IMR-90 (cell line): ENCODE results near the gene DLG4. TPM values are rescaled to one million over a fixed set of nuclear protein-coding genes. Genes with fewer than 3 reads are reported as not detected.

Source experiments
- ATAC-seq: fragments of 200-7000 bp; cut with Tn5 transposase; 2 replicates; pipeline ENCODE4 v1.9.1; 2020; ENCODE audit warnings: low read depth, mild to moderate bottlenecking, moderate library complexity
- Bru-seq: library from RNA; stranded (reverse); fragments of 400-500 nt; gene quantifications from one replicate; lab custom pipeline; 2021; lab: Mats Ljungman, UMichigan
- BruChase-seq, 2 experiments: library from RNA; stranded (reverse); fragments of 400-500 nt; gene quantifications; one replicate each; lab custom pipeline; 2021; lab: Mats Ljungman, UMichigan
- BruUV-seq: library from RNA; stranded (reverse); fragments of 400-500 nt; replicated peaks from 2 replicates; lab custom pipeline; 2021; lab: Mats Ljungman, UMichigan
- CTCF ChIA-PET: fragments of 300-600 bp; formaldehyde crosslinking; extraction: SDS; loops from one replicate; lab custom pipeline; 2021; ENCODE audit warnings: antibody characterized with exemption; lab: Yijun Ruan, JAX
- POLR2A ChIA-PET: fragments of 300-600 bp; sonication (Branson Sonifier 250); formaldehyde crosslinking; loops from one replicate; lab custom pipeline; 2022; ENCODE audit warnings: antibody characterized with exemption; ENCODE audit not compliant: unreplicated experiment; lab: Charles Lee
- DNase-seq: peaks from one replicate; pipeline ENCODE4 v3.0.0; 2013
- H2AFZ ChIP-seq: replicated peaks from 2 replicates; pipeline ENCODE3; 2013; ENCODE audit warnings: low read length, mild to moderate bottlenecking; ENCODE audit not compliant: poor library complexity
- H2AK5ac ChIP-seq: 2 replicates; pipeline ENCODE4 v1.6.1; 2013; ENCODE audit warnings: low read depth, low read length, inconsistent platforms
- H2AK9ac ChIP-seq: replicated peaks from 2 replicates; pipeline ENCODE3; 2013; ENCODE audit warnings: mild to moderate bottlenecking, low read depth, low read length, moderate library complexity; ENCODE audit not compliant: poor library complexity
- H2BK120ac ChIP-seq: 2 replicates; pipeline ENCODE4 v1.6.1; 2013; ENCODE audit warnings: low read depth, low read length, inconsistent platforms
- H2BK15ac ChIP-seq: 3 replicates; pipeline ENCODE4 v1.6.1; 2013; ENCODE audit warnings: low read depth, low read length, inconsistent platforms
- H2BK20ac ChIP-seq: 2 replicates; pipeline ENCODE4 v1.6.1; 2013; ENCODE audit warnings: low read depth, mild to moderate bottlenecking, inconsistent platforms, low read length, moderate library complexity
- H2BK5ac ChIP-seq: 2 replicates; pipeline ENCODE4 v1.6.1; 2013; ENCODE audit warnings: mild to moderate bottlenecking, low read depth, low read length, inconsistent platforms; ENCODE audit not compliant: poor library complexity, severe bottlenecking
- H3K14ac ChIP-seq: replicated peaks from 2 replicates; pipeline ENCODE4 v1.6.1; 2013; ENCODE audit warnings: low read depth, low read length, inconsistent platforms
- H3K18ac ChIP-seq: 2 replicates; pipeline ENCODE4 v1.6.1; 2013; ENCODE audit warnings: low read depth, low read length, control low read depth
- H3K23ac ChIP-seq: 2 replicates; pipeline ENCODE4 v1.6.1; 2013; ENCODE audit warnings: low read depth, low read length, inconsistent platforms
- H3K27ac ChIP-seq: 2 replicates; pipeline ENCODE4 v1.5.1; 2013; ENCODE audit warnings: mild to moderate bottlenecking, control low read depth, low read length; ENCODE audit not compliant: insufficient read depth
- H3K27me3 ChIP-seq: 2 replicates; pipeline ENCODE4 v1.6.1; 2013; ENCODE audit warnings: low read length; ENCODE audit not compliant: control insufficient read depth, insufficient read depth
- H3K36me3 ChIP-seq: 2 replicates; pipeline ENCODE4 v1.6.1; 2013; ENCODE audit warnings: low read length, mixed read lengths; ENCODE audit not compliant: control insufficient read depth, insufficient read depth
- H3K4ac ChIP-seq: 2 replicates; pipeline ENCODE4 v1.6.1; 2013; ENCODE audit warnings: low read depth, low read length, inconsistent platforms
- H3K4me1 ChIP-seq: 2 replicates; pipeline ENCODE4 v1.6.1; 2013; ENCODE audit warnings: low read length, mixed read lengths; ENCODE audit not compliant: control insufficient read depth, insufficient read depth
- H3K4me2 ChIP-seq: 2 replicates; pipeline ENCODE4 v1.6.1; 2013; ENCODE audit warnings: low read depth, mild to moderate bottlenecking, control low read depth, low read length, moderate library complexity
- H3K4me3 ChIP-seq: 2 replicates; pipeline ENCODE4 v1.5.1; 2013; ENCODE audit warnings: low read depth, mild to moderate bottlenecking, control low read depth, low read length, moderate library complexity; ENCODE audit not compliant: insufficient read depth
- H3K56ac ChIP-seq: 2 replicates; pipeline ENCODE4 v1.6.1; 2013; ENCODE audit warnings: low read length, inconsistent platforms; ENCODE audit not compliant: insufficient read depth; ENCODE audit errors: extremely low read depth
- H3K79me1 ChIP-seq, 2 experiments: 2 replicates each; pipeline ENCODE4 v1.6.1; 2013; ENCODE audit warnings: low read length in 2 of 2, inconsistent platforms in 1 of 2, low read depth in 1 of 2
- H3K9ac ChIP-seq: 2 replicates; pipeline ENCODE4 v1.6.1; 2013; ENCODE audit warnings: low read depth, low read length, control low read depth
- H3K9me1 ChIP-seq: 2 replicates; pipeline ENCODE4 v1.6.1; 2013; ENCODE audit warnings: low read length, inconsistent platforms; ENCODE audit not compliant: insufficient read depth
- H3K9me3 ChIP-seq: 2 replicates; pipeline ENCODE4 v1.6.1; 2013; ENCODE audit warnings: low read length; ENCODE audit not compliant: control insufficient read depth, insufficient read depth
- H4K20me1 ChIP-seq: 2 replicates; pipeline ENCODE4 v1.6.1; 2013; ENCODE audit warnings: low read length, inconsistent platforms; ENCODE audit not compliant: insufficient read depth
- H4K5ac ChIP-seq: 2 replicates; pipeline ENCODE4 v1.6.1; 2013; ENCODE audit warnings: mild to moderate bottlenecking, low read depth, low read length, control low read depth
- H4K8ac ChIP-seq, 2 experiments: 2 replicates each; pipeline ENCODE4 v1.6.1; 2013; ENCODE audit warnings: low read depth in 2 of 2, low read length in 2 of 2, control low read depth in 1 of 2, inconsistent platforms in 1 of 2
- H4K91ac ChIP-seq: 2 replicates; pipeline ENCODE4 v1.6.1; 2013; ENCODE audit warnings: low read depth, low read length, inconsistent platforms; ENCODE audit not compliant: insufficient read depth
- BHLHE40 ChIP-seq: fragments of 150-350 bp; IDR thresholded peaks from 2 replicates; pipeline ENCODE4 v1.6.1; 2016; ENCODE audit warnings: mild to moderate bottlenecking, low read depth, low read length
- CEBPB ChIP-seq: IDR thresholded peaks from 2 replicates; pipeline ENCODE4 v1.6.1; 2012; ENCODE audit warnings: low read depth, low read length, improper control_type of control experiment
- CHD1 ChIP-seq: IDR thresholded peaks from 2 replicates; pipeline ENCODE4 v1.6.1; 2012; ENCODE audit warnings: low read depth, low read length, improper control_type of control experiment
- FOS ChIP-seq: fragments of 150-350 bp; IDR thresholded peaks from 2 replicates; pipeline ENCODE4 v1.6.1; 2016; ENCODE audit warnings: low read depth, low read length
- MAFK ChIP-seq: IDR thresholded peaks from 2 replicates; pipeline ENCODE4 v1.6.1; 2012; ENCODE audit warnings: low read depth, low read length, improper control_type of control experiment
- MAZ ChIP-seq: IDR thresholded peaks from 2 replicates; pipeline ENCODE4 v1.6.1; 2012; ENCODE audit warnings: low read depth, mild to moderate bottlenecking, low read length, improper control_type of control experiment, moderate library complexity, borderline replicate concordance
- MXI1 ChIP-seq: IDR thresholded peaks from 2 replicates; pipeline ENCODE4 v1.6.1; 2012; ENCODE audit warnings: low read depth, mild to moderate bottlenecking, low read length, moderate library complexity, borderline replicate concordance
- NFE2L2 ChIP-seq: fragments of 150-350 bp; IDR thresholded peaks from 2 replicates; pipeline ENCODE4 v1.6.1; 2016; ENCODE audit warnings: low read depth, mild to moderate bottlenecking, low read length
- RAD21 ChIP-seq: IDR thresholded peaks from 2 replicates; pipeline ENCODE4 v1.6.1; 2012; ENCODE audit warnings: low read length, improper control_type of control experiment
- RCOR1 ChIP-seq: IDR thresholded peaks from 2 replicates; pipeline ENCODE4 v1.6.1; 2012; ENCODE audit warnings: mild to moderate bottlenecking, low read length, improper control_type of control experiment; ENCODE audit not compliant: insufficient replicate concordance
- SMC3 ChIP-seq: fragments of 150-350 bp; IDR thresholded peaks from 2 replicates; pipeline ENCODE4 v1.6.1; 2016; ENCODE audit warnings: low read depth, mild to moderate bottlenecking, antibody characterized with exemption, low read length, moderate library complexity
- WGBS, 2 experiments: methylation state at CpG; one replicate each; pipeline versions ENCODE4 v1.1.5 to v1.1.7; 2013; ENCODE audit warnings: missing lambda C conversion rate in 2 of 2; ENCODE audit not compliant: insufficient read length in 1 of 2; ENCODE audit errors: extremely low coverage in 2 of 2; 5-methylcytosine and 5-hydroxymethylcytosine counted together
- dilution Hi-C: fragments of 300-500 bp; cut with HindIII; formaldehyde crosslinking; loops from one replicate; pipeline ENCODE4 v1.14.3; 2018; ENCODE audit warnings: low sequenced_read_pairs; ENCODE audit not compliant: unreplicated experiment
- in situ Hi-C: fragments of 300-500 bp; cut with MboI; formaldehyde crosslinking; loops from 3 replicates; pipeline ENCODE4 v1.14.3; 2019; ENCODE audit warnings: low sequenced_read_pairs, inconsistent platforms, mixed read lengths
- intact Hi-C: fragments of 100-400 bp; cut with micrococcal nuclease; formaldehyde crosslinking; loops from 2 replicates; pipeline ENCODE4 v1.10.0; 2022
- long read RNA-seq: library from polyadenylated mRNA; unstranded; transcript quantifications from one replicate; pipeline ENCODE4 v2.0.0, GENCODE V29; 2021; ENCODE audit not compliant: unreplicated experiment
- polyA plus RNA-seq, 3 experiments: library from polyadenylated mRNA; depleted of rRNA; stranded (reverse); fragments of >200 nt; gene quantifications; 2 replicates each; pipeline ENCODE4 v1.2.3, GENCODE V29; 2012; ENCODE audit warnings: low replicate concordance in 1 of 3
- total RNA-seq: library from RNA; depleted of rRNA; stranded (reverse); fragments of >200 nt; gene quantifications from 2 replicates; pipeline ENCODE4 v1.2.3, GENCODE V29; 2012; rRNA removed
- TF ChIP-seq, protein P1 (sequence below): fragments of 150-350 bp; IDR thresholded peaks from 2 replicates; pipeline ENCODE4 v1.6.1; 2016; ENCODE audit warnings: low read depth, mild to moderate bottlenecking, low read length, moderate library complexity, borderline replicate concordance
- TF ChIP-seq, protein P2 (sequence below): fragments of 150-350 bp; IDR thresholded peaks from 2 replicates; pipeline ENCODE4 v1.6.1; 2017; ENCODE audit warnings: mild to moderate bottlenecking, antibody characterized with exemption, low read length, low read depth

Gene DLG4
- total RNA-seq = 8.1 and 8.2 TPM in 2 replicates
- 28.5 and 30.5 TPM in 2 replicates for polyA plus RNA-seq (2012; rRNA removed)
- polyA plus RNA-seq (2012; cell fraction: cytosol; rRNA removed) = 13.6 and 24.5 TPM in 2 replicates
- 118 and 142 TPM in 2 replicates for polyA plus RNA-seq (2012; cell fraction: nucleus; rRNA removed; ENCODE audit: low replicate concordance)
- percentile 69 among the genes with signal in this experiment for Bru-seq, nascent RNA
- BruChase-seq, experiment 1, labeled RNA remaining after a 6-hour chase = percentile 86 among the genes with signal in this experiment
- BruChase-seq, experiment 2, labeled RNA remaining after a 2-hour chase = percentile 83 among the genes with signal in this experiment
- long read RNA-seq, partial matches to known transcripts = 1 of 15 reads
- long read RNA-seq, other reads (novel, unspliced or antisense) = 13 of 15 reads

DNA sequence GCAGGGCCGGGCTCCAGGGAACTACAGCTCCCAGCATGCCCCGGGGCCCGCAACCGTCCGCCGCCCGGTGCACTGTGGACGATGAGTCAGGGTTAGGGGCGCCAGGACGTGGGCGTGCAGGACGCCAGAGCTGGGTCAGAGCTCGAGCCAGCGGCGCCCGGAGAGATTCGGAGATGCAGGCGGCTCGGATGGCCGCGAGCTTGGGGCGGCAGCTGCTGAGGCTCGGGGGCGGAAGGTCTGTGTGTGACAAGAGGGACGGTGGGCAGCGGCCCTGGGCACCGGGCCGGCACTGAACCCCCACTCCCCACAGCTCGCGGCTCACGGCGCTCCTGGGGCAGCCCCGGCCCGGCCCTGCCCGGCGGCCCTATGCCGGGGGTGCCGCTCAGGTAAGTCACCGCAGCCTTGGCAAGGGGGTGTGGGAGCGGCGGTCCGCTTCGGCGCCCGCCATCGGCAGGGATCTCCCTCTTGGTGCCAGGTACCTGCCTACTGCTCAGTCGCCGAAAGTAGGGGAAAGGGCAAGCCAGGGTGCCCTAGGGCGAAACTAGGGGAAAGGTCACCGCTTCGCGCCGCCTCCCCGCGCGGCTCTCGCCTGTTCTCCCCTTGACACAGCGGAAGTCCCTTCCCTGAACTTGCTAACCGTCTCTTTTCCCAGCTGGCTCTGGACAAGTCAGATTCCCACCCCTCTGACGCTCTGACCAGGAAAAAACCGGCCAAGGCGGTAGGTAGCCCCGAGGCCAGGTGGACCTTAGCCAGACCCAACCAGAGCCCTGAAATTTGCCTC lies at the start of gene DLG4, which contains the start of gene ACADVL:
Gene DLG4, minus strand, starts transcription at position 25 of the 781 bp plus-strand sequence.
Gene ACADVL, plus strand, starts transcription at position 127 of the 781 bp plus-strand sequence. Its CDS starts 47 bp downstream, at position 174.
- POLR2A ChIA-PET = interaction anchor here (0.6 to 1.4 kb wide), 4 partner anchors 9 to 175 kb away, joined by 3 to 5 read pairs (median 4); partner anchors contain the start of gene GABARAP
- dilution Hi-C loops = no loop called here
- TF ChIP-seq CHD1 (0 out of 2 replicates have a peak, but pooled peaks have one; percentile 36), RCOR1 (no peak), MAFK (no peak), CEBPB (no peak), BHLHE40 (peak; percentile 61), FOS (peak; percentile 83; the same call in 1 of the 2 replicates), MXI1 (peak; percentile 87), RAD21 (no peak), SMC3 (no peak), NFE2L2 (peak; percentile 22; the same call in 1 of the 2 replicates), MAZ (peak; percentile 28; the same call in 1 of the 2 replicates)
- TF ChIP-seq, protein P1, sequence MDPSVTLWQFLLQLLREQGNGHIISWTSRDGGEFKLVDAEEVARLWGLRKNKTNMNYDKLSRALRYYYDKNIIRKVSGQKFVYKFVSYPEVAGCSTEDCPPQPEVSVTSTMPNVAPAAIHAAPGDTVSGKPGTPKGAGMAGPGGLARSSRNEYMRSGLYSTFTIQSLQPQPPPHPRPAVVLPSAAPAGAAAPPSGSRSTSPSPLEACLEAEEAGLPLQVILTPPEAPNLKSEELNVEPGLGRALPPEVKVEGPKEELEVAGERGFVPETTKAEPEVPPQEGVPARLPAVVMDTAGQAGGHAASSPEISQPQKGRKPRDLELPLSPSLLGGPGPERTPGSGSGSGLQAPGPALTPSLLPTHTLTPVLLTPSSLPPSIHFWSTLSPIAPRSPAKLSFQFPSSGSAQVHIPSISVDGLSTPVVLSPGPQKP = no peak
- TF ChIP-seq, protein P2, sequence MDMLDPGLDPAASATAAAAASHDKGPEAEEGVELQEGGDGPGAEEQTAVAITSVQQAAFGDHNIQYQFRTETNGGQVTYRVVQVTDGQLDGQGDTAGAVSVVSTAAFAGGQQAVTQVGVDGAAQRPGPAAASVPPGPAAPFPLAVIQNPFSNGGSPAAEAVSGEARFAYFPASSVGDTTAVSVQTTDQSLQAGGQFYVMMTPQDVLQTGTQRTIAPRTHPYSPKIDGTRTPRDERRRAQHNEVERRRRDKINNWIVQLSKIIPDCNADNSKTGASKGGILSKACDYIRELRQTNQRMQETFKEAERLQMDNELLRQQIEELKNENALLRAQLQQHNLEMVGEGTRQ = no peak

More for the DNA sequence above, at the start of gene DLG4, which contains the start of gene ACADVL:
- in situ Hi-C loops (no loop called here), intact Hi-C loops (loop anchor here (2.0 kb wide), 1 partner anchor 15 kb away; the partner anchor contains the start of gene DVL2)
- Histone ChIP-seq H3K27me3 (no peaks in the 10 kb centered on the region), H3K36me3 (peaks cover 39% of the 10 kb centered on the region), H3K4me2 (peak within 1 kb of the TSS; percentile 81), H3K56ac (peak within 1 kb of the TSS; percentile 83), H4K8ac (peak within 1 kb of the TSS; percentile 98 to 99), H3K9me1 (peaks cover 21% of the 10 kb centered on the region; the same call in 1 of the 2 replicates), H3K79me1 (peaks cover 12 to 83% of the 10 kb centered on the region in 2 experiments), H3K9ac (peak within 1 kb of the TSS; percentile 72), H3K14ac (peak within 1 kb of the TSS; percentile 90), H4K20me1 (peaks cover 49% of the 10 kb centered on the region), H2AK9ac (peak within 1 kb of the TSS; percentile 93), H2BK20ac (peak within 1 kb of the TSS; percentile 18; the same call in 1 of the 2 replicates), H4K91ac (peak within 1 kb of the TSS; percentile 97), H2AFZ (peak within 1 kb of the TSS; percentile 95), H3K9me3 (no peaks in the 10 kb centered on the region), H3K4me1 (peaks cover 24% of the 10 kb centered on the region), H3K18ac (peak within 1 kb of the TSS; percentile 27; the same call in 1 of the 2 replicates), H4K5ac (peak within 1 kb of the TSS; percentile 66), H2AK5ac (peak within 1 kb of the TSS; percentile 93), H2BK15ac (peak within 1 kb of the TSS; percentile 78; the same call in 2 of the 3 replicates), H2BK5ac (peak within 1 kb of the TSS; percentile 86), H3K4me3 (peak within 1 kb of the TSS; percentile 66), H3K23ac (peak within 1 kb of the TSS; percentile 86), H3K27ac (peak within 1 kb of the TSS; percentile 77), H3K4ac (peak within 1 kb of the TSS; percentile 99), H2BK120ac (peak within 1 kb of the TSS; percentile 86)
- peak; percentile 71 for ATAC-seq
- peak; percentile 86 for DNase-seq
- CTCF ChIA-PET = interaction anchor here (0.6 to 1.0 kb wide), 3 partner anchors 11 to 130 kb away, joined by 3 to 5 read pairs (median 4); partner anchors contain the start of gene PHF23
- TSS peak; percentile 48 for BruUV-seq
- 1% methylated on average over 29 of the region's 63 CpGs; no CpG with 5 or more reads in 1 of the 2 experiments for WGBS, 2 experiments
